Hepatocyte (in vitro differentiated cells): Measurements from ENCODE around the gene NYNRIN.

ENCODE experiments used
- CTCF ChIP-seq: fragments of 200-600 bp; sonication (generic); IDR thresholded peaks from 2 replicates; pipeline ENCODE4 v1.5.1; 2016; ENCODE audit warnings: antibody characterized with exemption, mild to moderate bottlenecking; ENCODE audit not compliant: poor library complexity
- EZH2 ChIP-seq: fragments of 200-600 bp; sonication (generic); IDR thresholded peaks from 2 replicates; pipeline ENCODE4 v1.6.1; 2016; ENCODE audit warnings: antibody characterized with exemption, mild to moderate bottlenecking, borderline replicate concordance
- EZH2phosphoT487 ChIP-seq: fragments of 200-600 bp; sonication (generic); IDR thresholded peaks from one replicate; pipeline ENCODE4 v1.6.1; 2018; ENCODE audit warnings: antibody characterized with exemption, mild to moderate bottlenecking, low read depth, moderate library complexity; ENCODE audit not compliant: unreplicated experiment, severe bottlenecking

- TF ChIP-seq CTCF (no peak), EZH2 (no peak), EZH2phosphoT487 (no peak)
Observed at GRCh38 chr14:24388474-24389179, 10.2 kb upstream of the NYNRIN start.
